Breast epithelium (tissue), 4 donors: ENCODE measurements around the gene SDHAF1. TPM values are rescaled to one million over a fixed set of nuclear protein-coding genes. Genes with fewer than 3 reads are reported as not detected.

Source experiments
- DNase-seq, 2 donors: peaks; one replicate each; pipeline ENCODE4 v3.0.0-alpha.2; 2019; ENCODE audit warnings: low spot score in 2 of 2
- H3K27ac ChIP-seq, 2 donors: fragments of 200-600 bp; sonication (generic) in 1 of 2; one replicate each; pipeline ENCODE4 v1.5.1; 2016 to 2019; ENCODE audit warnings: mild to moderate bottlenecking in 1 of 2
- H3K27me3 ChIP-seq, 2 donors: fragments of 200-600 bp; sonication (generic) in 1 of 2; one replicate each; pipeline versions ENCODE4 v1.5.1 to v1.6.0; 2017 to 2019; ENCODE audit warnings: control low read depth in 1 of 2, mild to moderate bottlenecking in 1 of 2
- H3K36me3 ChIP-seq: fragments of 200-600 bp; one replicate; pipeline ENCODE4 v1.5.1; 2019
- H3K4me1 ChIP-seq, 2 donors: fragments of 200-600 bp; sonication (generic); one replicate each; pipeline ENCODE4 v1.5.1; 2016 to 2019; ENCODE audit warnings: control low read depth in 1 of 2
- H3K4me3 ChIP-seq, 3 donors: fragments of 200-600 bp; sonication (generic); 1 replicate in 2 of 3; 2 replicates in 1 of 3; pipeline ENCODE4 v1.5.1; 2016 to 2019; ENCODE audit warnings: mild to moderate bottlenecking in 3 of 3, moderate library complexity in 2 of 3
- H3K9me3 ChIP-seq, 2 donors: fragments of 200-600 bp; sonication (generic) in 1 of 2; one replicate each; pipeline ENCODE4 v1.5.1; 2016 to 2019; ENCODE audit warnings: control low read depth in 1 of 2
- CTCF ChIP-seq, 3 donors: fragments of 450-650 bp; IDR thresholded peaks; one replicate each; pipeline ENCODE4 v1.5.1; 2016 to 2017; ENCODE audit warnings: antibody characterized with exemption in 3 of 3, mild to moderate bottlenecking in 3 of 3, moderate library complexity in 3 of 3
- POLR2A ChIP-seq: fragments of 450-650 bp; IDR thresholded peaks from one replicate; pipeline ENCODE4 v1.6.1; 2016; ENCODE audit warnings: antibody characterized with exemption, mild to moderate bottlenecking, moderate library complexity
- POLR2AphosphoS5 ChIP-seq, 3 donors: sonication (generic); formaldehyde crosslinking; IDR thresholded peaks; one replicate each; pipeline ENCODE4 v1.6.1; 2017; ENCODE audit warnings: antibody characterized with exemption in 3 of 3
- intact Hi-C: fragments of 100-400 bp; cut with DNase I; formaldehyde crosslinking; loops from one replicate; pipeline ENCODE4 v1.15.1; 2023; ENCODE audit warnings: low total_unique reads
- total RNA-seq, 3 donors: library from RNA; depleted of rRNA; stranded (reverse); fragments of >200 nt; gene quantifications; one replicate each; pipeline ENCODE4 v1.1.0, GENCODE V29; 2016

SDHAF1 gene
- total RNA-seq, 3 donors from 2014 or later = 47.5 to 58.8 (median 48.8) TPM

- no peak for DNase-seq
- intact Hi-C loops = no loop called here
- H3K36me3 ChIP-seq = no peaks in the 10 kb centered on the region
- no peaks in the 10 kb centered on the region for H3K9me3 ChIP-seq
- H3K4me1 ChIP-seq = peaks cover 5 to 7% of the 10 kb centered on the region in 2 donors
- no peaks in the 10 kb centered on the region for H3K27me3 ChIP-seq
- TF ChIP-seq POLR2AphosphoS5 (IDR thresholded peaks at IDR 0.05) = no peak
- no peak for TF ChIP-seq POLR2A
- TF ChIP-seq CTCF (IDR thresholded peaks at IDR 0.05) = no peak
- H3K4me3 ChIP-seq = no peak overlapping the region
- no peak overlapping the region for H3K27ac ChIP-seq
Measured at GRCh38 chr19:35992907-35993765, 1.9 kb upstream of the SDHAF1 start.

DNA sequence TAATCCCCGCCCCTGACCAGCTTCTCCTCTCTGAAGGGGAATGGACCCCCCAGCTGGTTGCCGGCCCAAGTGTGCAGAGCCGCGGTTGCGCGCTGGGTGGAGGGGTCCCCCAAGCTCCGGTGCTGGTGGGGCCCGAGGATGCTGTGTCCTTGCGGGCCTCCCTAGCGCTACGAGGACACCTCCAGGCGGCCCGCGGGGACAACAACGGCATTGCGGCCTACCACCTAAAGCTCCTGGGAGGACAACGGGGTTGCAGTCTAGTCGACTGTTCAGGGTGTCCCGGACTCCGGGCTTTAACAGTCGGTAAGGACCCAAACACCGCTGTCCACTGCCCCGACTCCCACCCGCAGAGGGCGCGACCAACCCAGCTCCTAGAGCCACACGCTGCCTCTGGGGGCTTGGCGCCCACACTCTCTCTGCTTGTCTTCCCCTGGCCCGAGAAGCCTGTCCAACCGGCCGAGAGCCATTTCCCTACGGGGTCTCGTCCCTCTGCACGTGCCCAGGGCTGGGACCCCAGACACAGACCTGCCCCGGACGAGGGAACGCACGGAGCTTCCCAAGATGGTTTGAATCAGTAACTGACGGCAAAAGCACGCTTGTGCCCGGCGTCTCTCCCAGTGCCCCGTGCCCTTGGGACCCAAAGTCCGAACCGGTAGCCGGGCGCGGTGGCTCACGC lies 927 bp upstream of the SDHAF1 start:
- TF ChIP-seq POLR2AphosphoS5 (IDR thresholded peaks at IDR 0.05) = no peak
- TF ChIP-seq CTCF (IDR thresholded peaks at IDR 0.05) = no peak
- TF ChIP-seq POLR2A = no peak
- Histone ChIP-seq H3K9me3 (no peaks in the 10 kb centered on the region), H3K36me3 (no peaks in the 10 kb centered on the region), H3K27me3 (no peaks in the 10 kb centered on the region), H3K4me1 (peaks cover 5 to 7% of the 10 kb centered on the region in 2 donors), H3K27ac (no peak overlapping the region), H3K4me3 (peak overlapping the region; percentile 61 to 98 (median 85))
- DNase-seq = no peak
- intact Hi-C loops = no loop called here

DNA sequence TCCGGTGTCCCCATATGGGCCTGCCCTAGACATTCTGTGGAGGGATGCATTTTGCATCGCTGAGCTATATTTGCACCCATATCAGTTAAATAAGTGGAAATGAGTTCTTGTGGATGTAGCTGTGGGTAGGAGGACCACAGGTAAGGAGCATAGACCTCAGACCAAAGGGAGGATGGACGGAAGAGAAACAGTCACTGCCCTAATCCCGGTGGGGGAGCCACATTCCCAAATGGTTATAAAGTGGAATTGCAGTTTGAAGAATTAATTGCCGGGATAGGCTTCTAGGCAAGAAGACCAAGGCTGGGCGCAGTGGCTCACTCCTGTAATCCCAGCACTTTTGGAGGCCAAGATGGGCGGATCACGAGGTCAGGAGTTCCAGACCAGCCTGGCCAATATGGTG lies 1.8 kb downstream of the SDHAF1 start:
- intact Hi-C loops = no loop called here

DNA sequence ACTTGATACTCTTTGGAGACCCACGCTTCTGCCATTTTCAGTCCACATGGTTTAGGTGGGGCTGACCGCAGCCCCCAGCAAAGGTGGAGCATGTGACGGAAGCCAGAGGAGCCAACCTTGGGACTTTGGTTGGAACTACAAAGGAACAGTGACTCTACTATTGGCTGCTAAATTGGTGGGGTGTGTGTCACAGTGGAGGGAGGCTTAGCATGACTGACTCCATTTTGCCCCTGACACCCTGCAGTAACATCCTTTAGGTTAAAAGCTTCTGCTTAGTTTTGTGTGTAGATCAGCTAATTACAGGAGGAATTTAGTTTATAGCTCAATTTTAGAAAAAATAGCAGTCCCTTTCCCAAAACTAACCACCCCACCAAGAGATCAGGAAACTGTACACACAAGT lies 6.6 kb downstream of the SDHAF1 start:
- Histone ChIP-seq H3K4me3 (no peak overlapping the region), H3K36me3 (no peaks in the 10 kb centered on the region), H3K27ac (no peak overlapping the region), H3K9me3 (no peaks in the 10 kb centered on the region), H3K4me1 (peaks cover 0 to under 1% of the 10 kb centered on the region in 2 donors), H3K27me3 (no peaks in the 10 kb centered on the region)
- intact Hi-C loops = no loop called here
- no peak for DNase-seq
- TF ChIP-seq CTCF (IDR thresholded peaks at IDR 0.05) (no peak), POLR2A (no peak), POLR2AphosphoS5 (IDR thresholded peaks at IDR 0.05) (no peak)

More for the DNA sequence above, 1.8 kb downstream of the SDHAF1 start:
- Histone ChIP-seq H3K4me3 (peak overlapping the region in 1 of 3 donors; percentile 85), H3K4me1 (peaks cover 5 to 7% of the 10 kb centered on the region in 2 donors), H3K27ac (peak overlapping the region; percentile 64 to 85), H3K27me3 (no peaks in the 10 kb centered on the region), H3K36me3 (no peaks in the 10 kb centered on the region), H3K9me3 (no peaks in the 10 kb centered on the region)
- TF ChIP-seq CTCF (IDR thresholded peaks at IDR 0.05) (no peak), POLR2A (no peak), POLR2AphosphoS5 (IDR thresholded peaks at IDR 0.05) (no peak)
- no peak for DNase-seq

- DNase-seq = no peak
- TF ChIP-seq CTCF (IDR thresholded peaks at IDR 0.05) (no peak), POLR2AphosphoS5 (IDR thresholded peaks at IDR 0.05) (no peak), POLR2A (no peak)
- Histone ChIP-seq H3K4me3 (no peak overlapping the region), H3K27ac (no peak overlapping the region), H3K36me3 (no peaks in the 10 kb centered on the region), H3K27me3 (no peaks in the 10 kb centered on the region), H3K9me3 (no peaks in the 10 kb centered on the region), H3K4me1 (no peaks in the 10 kb centered on the region)
- intact Hi-C loops = no loop called here
Measured at GRCh38 chr19:36003284-36003683, 8.3 kb downstream of the SDHAF1 start.
